Peyer's patch (tissue), 4 donors: ENCODE data around the gene MOB3A.

Source experiments
- CTCF ChIP-seq, 6 experiments: fragments of 450-650 bp in 4 of 6; fragments of 200-600 bp in 2 of 6; sonication (generic) in 1 of 6; IDR thresholded peaks; one replicate each; pipeline ENCODE4 v1.5.1; 2017 to 2019; ENCODE audit warnings: antibody characterized with exemption in 6 of 6, mild to moderate bottlenecking in 3 of 6, moderate library complexity in 1 of 6
- POLR2A ChIP-seq, 2 donors: fragments of 450-650 bp; IDR thresholded peaks; one replicate each; pipeline ENCODE4 v1.5.1; 2017; ENCODE audit warnings: antibody characterized with exemption in 2 of 2, mild to moderate bottlenecking in 2 of 2, moderate library complexity in 2 of 2

- TF ChIP-seq CTCF (IDR thresholded peaks at IDR 0.05) = no peak
- TF ChIP-seq POLR2A (IDR thresholded peaks at IDR 0.05) = no peak
Measured at GRCh38 chr19:2139385-2140137, 43.4 kb upstream of the MOB3A start.
